Fibroblast of lung (primary cell): ENCODE data around the gene ZNF710. TPM values are rescaled to one million over a fixed set of nuclear protein-coding genes. Genes with fewer than 3 reads are reported as not detected.

Experiments
- DNase-seq, 2 donors: peaks; one replicate each; pipeline versions ENCODE4 v3.0.0 to v3.0.0-alpha.2; 2010; ENCODE audit warnings: low read depth in 2 of 2
- H2AFZ ChIP-seq: 2 replicates; pipeline ENCODE4 v1.5.1; 2012; ENCODE audit warnings: low read length, control low read depth, inconsistent platforms
- H3K27ac ChIP-seq: 2 replicates; pipeline ENCODE4 v1.5.1; 2011; ENCODE audit warnings: low read length, control low read depth; ENCODE audit not compliant: insufficient read depth
- H3K27me3 ChIP-seq: 2 replicates; pipeline ENCODE4 v1.5.1; 2011; ENCODE audit warnings: mild to moderate bottlenecking, low read length; ENCODE audit not compliant: control insufficient read depth, insufficient read depth
- H3K36me3 ChIP-seq: 2 replicates; pipeline ENCODE4 v1.5.1; 2011; ENCODE audit warnings: low read length; ENCODE audit not compliant: control insufficient read depth, insufficient read depth
- H3K4me1 ChIP-seq: 2 replicates; pipeline ENCODE4 v1.5.1; 2011; ENCODE audit warnings: low read length; ENCODE audit not compliant: control insufficient read depth, insufficient read depth; ENCODE audit errors: extremely low read depth
- H3K4me2 ChIP-seq: 2 replicates; pipeline ENCODE4 v1.5.1; 2011; ENCODE audit warnings: low read length, control low read depth; ENCODE audit not compliant: insufficient read depth; ENCODE audit errors: extremely low read depth
- H3K4me3 ChIP-seq, 4 experiments: fragments of 200-600 bp in 1 of 4; sonication (generic) in 1 of 4; replicated peaks in 1 of 4; 2 replicates each; pipeline ENCODE4 v1.5.1; 2011 to 2016; ENCODE audit warnings: low read length in 4 of 4, low read depth in 3 of 4, mild to moderate bottlenecking in 3 of 4, control low read depth in 2 of 4, inconsistent platforms in 1 of 4, mixed read lengths in 1 of 4; ENCODE audit not compliant: insufficient read depth in 1 of 4; ENCODE audit errors: control extremely low read depth in 1 of 4
- H3K79me2 ChIP-seq: 2 replicates; pipeline ENCODE4 v1.5.1; 2012; ENCODE audit warnings: mild to moderate bottlenecking, low read length, inconsistent platforms; ENCODE audit not compliant: control insufficient read depth, insufficient read depth
- H3K9ac ChIP-seq: 2 replicates; pipeline ENCODE4 v1.5.1; 2011; ENCODE audit warnings: mild to moderate bottlenecking, low read length, control low read depth; ENCODE audit not compliant: insufficient read depth
- H3K9me3 ChIP-seq: 2 replicates; pipeline ENCODE4 v1.5.1; 2012; ENCODE audit warnings: low read depth, low read length; ENCODE audit not compliant: control insufficient read depth, insufficient read depth
- H4K20me1 ChIP-seq: 2 replicates; pipeline ENCODE4 v1.5.1; 2011; ENCODE audit warnings: low read length; ENCODE audit not compliant: control insufficient read depth, insufficient read depth; ENCODE audit errors: extremely low read depth
- CTCF ChIP-seq, 2 donors: IDR thresholded peaks in 1 of 2; conservative IDR thresholded peaks in 1 of 2; 1 replicate in 1 of 2; 2 replicates in 1 of 2; pipeline ENCODE4 v1.5.1; 2011 to 2012; ENCODE audit warnings: low read length in 2 of 2, control low read depth in 1 of 2, inconsistent platforms in 1 of 2, low read depth in 1 of 2, mild to moderate bottlenecking in 1 of 2
- EZH2 ChIP-seq: IDR thresholded peaks from 2 replicates; pipeline ENCODE4 v1.5.1; 2012; ENCODE audit warnings: low read length, control low read depth, mild to moderate bottlenecking; ENCODE audit errors: missing control alignments
- polyA plus RNA-seq, 2 donors: library from polyadenylated mRNA; depleted of rRNA in 1 of 2; stranded (reverse) in 1 of 2; unstranded in 1 of 2; fragments of >200 nt; gene quantifications; 2 replicates each; pipeline ENCODE4 v1.2.1, GENCODE V29; 2011 to 2012; ENCODE audit warnings: missing spikeins in 1 of 2
- total RNA-seq: library from RNA; depleted of rRNA; stranded (reverse); fragments of >200 nt; gene quantifications from 2 replicates; pipeline ENCODE4 v1.2.1, GENCODE V29; 2014

The ZNF710 gene
- total and polyA plus RNA-seq, 2 donors (not counting 1 experiment from before 2014, with no cell fraction given): 2.1 to 9.4 TPM

- peaks cover 8% of the 10 kb centered on the region for H3K27me3 ChIP-seq
- DNase-seq: no peak
- no peak overlapping the region for H3K4me2 ChIP-seq
- H3K27ac ChIP-seq: no peak overlapping the region
- H3K4me1 ChIP-seq: no peaks in the 10 kb centered on the region
- H3K4me3 ChIP-seq: no peak overlapping the region
- H4K20me1 ChIP-seq: no peaks in the 10 kb centered on the region
- H3K9ac ChIP-seq: no peak overlapping the region
- no peaks in the 10 kb centered on the region for H3K36me3 ChIP-seq
- TF ChIP-seq CTCF (conservative IDR thresholded peaks at IDR 0.05 in 1 of 2, IDR thresholded peaks at IDR 0.05 in 1 of 2; ENCODE audit: low read depth in 1 of 2, low read length in 2 of 2): no peak
- TF ChIP-seq EZH2: no peak
- H2AFZ ChIP-seq: no peak overlapping the region
- H3K79me2 ChIP-seq: no peaks in the 10 kb centered on the region
- H3K9me3 ChIP-seq: no peaks in the 10 kb centered on the region
These were observed 22.2 kb upstream of the ZNF710 start for GRCh38 chr15:89978914-89979313.

GRCh38 chr15:89980896-89981295, 20.2 kb upstream of the ZNF710 start:
- H3K27ac ChIP-seq: no peak overlapping the region
- peaks cover 8% of the 10 kb centered on the region for H3K27me3 ChIP-seq
- H4K20me1 ChIP-seq: no peaks in the 10 kb centered on the region
- H3K9ac ChIP-seq: no peak overlapping the region
- no peak for TF ChIP-seq EZH2
- TF ChIP-seq CTCF (conservative IDR thresholded peaks at IDR 0.05 in 1 of 2, IDR thresholded peaks at IDR 0.05 in 1 of 2; ENCODE audit: low read depth in 1 of 2, low read length in 2 of 2): no peak
- H3K9me3 ChIP-seq: no peaks in the 10 kb centered on the region
- no peaks in the 10 kb centered on the region for H3K4me1 ChIP-seq
- no peak overlapping the region for H3K4me2 ChIP-seq
- no peak overlapping the region for H2AFZ ChIP-seq
- DNase-seq: no peak
- H3K79me2 ChIP-seq: no peaks in the 10 kb centered on the region
- no peaks in the 10 kb centered on the region for H3K36me3 ChIP-seq
- H3K4me3 ChIP-seq: no peak overlapping the region

- Histone ChIP-seq H3K4me3 (no peak overlapping the region), H3K9ac (no peak overlapping the region), H4K20me1 (no peaks in the 10 kb centered on the region), H3K36me3 (no peaks in the 10 kb centered on the region), H3K79me2 (no peaks in the 10 kb centered on the region), H2AFZ (no peak overlapping the region), H3K27me3 (peaks cover 8% of the 10 kb centered on the region), H3K4me1 (no peaks in the 10 kb centered on the region), H3K27ac (no peak overlapping the region), H3K9me3 (no peaks in the 10 kb centered on the region), H3K4me2 (no peak overlapping the region)
- TF ChIP-seq EZH2 (no peak), CTCF (conservative IDR thresholded peaks at IDR 0.05 in 1 of 2, IDR thresholded peaks at IDR 0.05 in 1 of 2; ENCODE audit: low read depth in 1 of 2, low read length in 2 of 2) (no peak)
- DNase-seq: no peak
These were observed 18.6 kb upstream of the ZNF710 start for GRCh38 chr15:89982315-89983055.
